Activated T-helper 1 cell treated with anti-CD3 and anti-CD28 coated beads, Interleukin-12 subunit alpha, Interleukin-12 subunit beta, Interleukin-2, Interleukin-4 antibody, amounts not matched to agents 30 ng/mL and 10 ng/mL and 1 ng/mL, durations not matched to agents 14 hours and 24 hours and 36 hours (primary cell): ENCODE data around the gene GALNT16. TPM values are rescaled to one million over a fixed set of nuclear protein-coding genes. Genes with fewer than 3 reads are reported as not detected.

ENCODE experiments used
- DNase-seq: peaks from one replicate; pipeline ENCODE4 v3.0.0; 2021; ENCODE audit warnings: low spot score
- H3K27ac Mint-ChIP-seq: one replicate; pipeline ENCODE4 v1.8.0; 2021; ENCODE audit warnings: mild to moderate bottlenecking, mixed read lengths
- H3K27me3 Mint-ChIP-seq: one replicate; pipeline ENCODE4 v1.8.0; 2022; ENCODE audit warnings: mild to moderate bottlenecking, moderate library complexity, mixed read lengths; ENCODE audit not compliant: insufficient read depth
- H3K36me3 Mint-ChIP-seq: one replicate; pipeline ENCODE4 v1.8.0; 2021; ENCODE audit warnings: low read depth, mixed read lengths
- H3K4me1 Mint-ChIP-seq: one replicate; pipeline ENCODE4 v1.8.0; 2021; ENCODE audit warnings: low read depth, mixed read lengths
- H3K4me3 Mint-ChIP-seq: one replicate; pipeline ENCODE4 v1.8.0; 2021; ENCODE audit warnings: mild to moderate bottlenecking, moderate library complexity, mixed read lengths
- H3K9me3 Mint-ChIP-seq: one replicate; pipeline ENCODE4 v1.8.0; 2021; ENCODE audit warnings: mixed read lengths
- intact Hi-C: fragments of 100-400 bp; cut with micrococcal nuclease; formaldehyde crosslinking; loops from one replicate; pipeline ENCODE4 v1.15.1; 2024
- total RNA-seq: library from RNA; stranded (reverse); gene quantifications from 2 replicates; pipeline ENCODE4 v1.2.3, GENCODE V29; 2022

Gene GALNT16
- total RNA-seq, 1 donor from 2014 or later: 0.05 TPM

- no peak overlapping the region for H3K27ac Mint-ChIP-seq
- no peaks in the 10 kb centered on the region for H3K9me3 Mint-ChIP-seq
- DNase-seq: no peak
- H3K4me3 Mint-ChIP-seq: no peak overlapping the region
- no peaks in the 10 kb centered on the region for H3K27me3 Mint-ChIP-seq
- H3K4me1 Mint-ChIP-seq: no peaks in the 10 kb centered on the region
- intact Hi-C loops: no loop called here
- no peaks in the 10 kb centered on the region for H3K36me3 Mint-ChIP-seq
Measured at GRCh38 chr14:69326611-69327010, 66.7 kb downstream of the GALNT16 start.

- no peak for DNase-seq
- Mint-ChIP-seq H3K27me3 (no peaks in the 10 kb centered on the region), H3K9me3 (no peaks in the 10 kb centered on the region), H3K4me1 (no peaks in the 10 kb centered on the region), H3K4me3 (no peak overlapping the region), H3K36me3 (no peaks in the 10 kb centered on the region), H3K27ac (no peak overlapping the region)
- intact Hi-C loops: no loop called here
Measured at GRCh38 chr14:69327507-69327906, 67.5 kb downstream of the GALNT16 start.

- no peaks in the 10 kb centered on the region for H3K27me3 Mint-ChIP-seq
- no peak overlapping the region for H3K4me3 Mint-ChIP-seq
- no peaks in the 10 kb centered on the region for H3K4me1 Mint-ChIP-seq
- intact Hi-C loops: no loop called here
- H3K27ac Mint-ChIP-seq: no peak overlapping the region
- DNase-seq: no peak
- H3K9me3 Mint-ChIP-seq: no peaks in the 10 kb centered on the region
- no peaks in the 10 kb centered on the region for H3K36me3 Mint-ChIP-seq
Measured at GRCh38 chr14:69328317-69328716, 68.4 kb downstream of the GALNT16 start.

GRCh38 chr14:69328765-69329164 lies 68.8 kb downstream of the GALNT16 start:
- Mint-ChIP-seq H3K9me3 (no peaks in the 10 kb centered on the region), H3K4me3 (no peak overlapping the region), H3K27ac (no peak overlapping the region), H3K36me3 (no peaks in the 10 kb centered on the region), H3K27me3 (no peaks in the 10 kb centered on the region), H3K4me1 (no peaks in the 10 kb centered on the region)
- intact Hi-C loops: no loop called here
- DNase-seq: no peak

GRCh38 chr14:69331206-69331605 lies 71.2 kb downstream of the GALNT16 start:
- no peaks in the 10 kb centered on the region for H3K9me3 Mint-ChIP-seq
- peaks cover 2% of the 10 kb centered on the region for H3K27me3 Mint-ChIP-seq
- intact Hi-C loops: no loop called here
- no peak for DNase-seq
- no peaks in the 10 kb centered on the region for H3K36me3 Mint-ChIP-seq
- no peaks in the 10 kb centered on the region for H3K4me1 Mint-ChIP-seq
- H3K4me3 Mint-ChIP-seq: no peak overlapping the region
- H3K27ac Mint-ChIP-seq: no peak overlapping the region

GRCh38 chr14:69332782-69333395 lies 72.9 kb downstream of the GALNT16 start:
- DNase-seq: no peak
- H3K9me3 Mint-ChIP-seq: no peaks in the 10 kb centered on the region
- H3K4me3 Mint-ChIP-seq: no peak overlapping the region

GRCh38 chr14:69333791-69334337 lies 73.9 kb downstream of the GALNT16 start:
- H3K36me3 Mint-ChIP-seq: no peaks in the 10 kb centered on the region
- no peak overlapping the region for H3K4me3 Mint-ChIP-seq
- no peak overlapping the region for H3K27ac Mint-ChIP-seq
- H3K27me3 Mint-ChIP-seq: peaks cover 7% of the 10 kb centered on the region
- intact Hi-C loops: no loop called here
- H3K9me3 Mint-ChIP-seq: no peaks in the 10 kb centered on the region
- no peak for DNase-seq
- no peaks in the 10 kb centered on the region for H3K4me1 Mint-ChIP-seq

More at GRCh38 chr14:69332782-69333395, 72.9 kb downstream of the GALNT16 start:
- Mint-ChIP-seq H3K27ac (no peak overlapping the region), H3K4me1 (no peaks in the 10 kb centered on the region), H3K36me3 (no peaks in the 10 kb centered on the region), H3K27me3 (peaks cover 7% of the 10 kb centered on the region)
- intact Hi-C loops: no loop called here

GRCh38 chr14:69334576-69334975 lies 74.6 kb downstream of the GALNT16 start:
- DNase-seq: no peak
- no peaks in the 10 kb centered on the region for H3K36me3 Mint-ChIP-seq
- H3K9me3 Mint-ChIP-seq: no peaks in the 10 kb centered on the region
- no peaks in the 10 kb centered on the region for H3K4me1 Mint-ChIP-seq
- no peak overlapping the region for H3K4me3 Mint-ChIP-seq
- intact Hi-C loops: no loop called here
- no peak overlapping the region for H3K27ac Mint-ChIP-seq
- peaks cover 7% of the 10 kb centered on the region for H3K27me3 Mint-ChIP-seq

- intact Hi-C loops: no loop called here
- H3K27me3 Mint-ChIP-seq: peaks cover 9% of the 10 kb centered on the region
- H3K4me1 Mint-ChIP-seq: no peaks in the 10 kb centered on the region
- H3K9me3 Mint-ChIP-seq: no peaks in the 10 kb centered on the region
- no peak for DNase-seq
- no peaks in the 10 kb centered on the region for H3K36me3 Mint-ChIP-seq
- H3K27ac Mint-ChIP-seq: no peak overlapping the region
- H3K4me3 Mint-ChIP-seq: no peak overlapping the region
Measured at GRCh38 chr14:69335371-69335771, 75.4 kb downstream of the GALNT16 start.

- intact Hi-C loops: no loop called here
- no peak for DNase-seq
- Mint-ChIP-seq H3K4me1 (no peaks in the 10 kb centered on the region), H3K4me3 (no peak overlapping the region), H3K36me3 (no peaks in the 10 kb centered on the region), H3K27me3 (peaks cover 16% of the 10 kb centered on the region), H3K9me3 (no peaks in the 10 kb centered on the region), H3K27ac (no peak overlapping the region)
Measured at GRCh38 chr14:69337984-69338383, 78.0 kb downstream of the GALNT16 start.

GRCh38 chr14:69339426-69339825 lies 79.5 kb downstream of the GALNT16 start:
- H3K4me1 Mint-ChIP-seq: no peaks in the 10 kb centered on the region

GRCh38 chr14:69342928-69343525 lies 83.1 kb downstream of the GALNT16 start:
- no peak for DNase-seq
- Mint-ChIP-seq H3K4me3 (no peak overlapping the region), H3K27ac (no peak overlapping the region), H3K27me3 (peaks cover 11% of the 10 kb centered on the region), H3K4me1 (no peaks in the 10 kb centered on the region), H3K9me3 (no peaks in the 10 kb centered on the region), H3K36me3 (no peaks in the 10 kb centered on the region)
- intact Hi-C loops: no loop called here

More at GRCh38 chr14:69339426-69339825, 79.5 kb downstream of the GALNT16 start:
- Mint-ChIP-seq H3K36me3 (no peaks in the 10 kb centered on the region), H3K4me3 (no peak overlapping the region), H3K9me3 (no peaks in the 10 kb centered on the region), H3K27ac (no peak overlapping the region), H3K27me3 (peaks cover 18% of the 10 kb centered on the region)
- no peak for DNase-seq
- intact Hi-C loops: no loop called here

GRCh38 chr14:69344171-69344570 lies 84.2 kb downstream of the GALNT16 start:
- Mint-ChIP-seq H3K9me3 (no peaks in the 10 kb centered on the region), H3K4me1 (no peaks in the 10 kb centered on the region), H3K27me3 (peaks cover 11% of the 10 kb centered on the region), H3K36me3 (no peaks in the 10 kb centered on the region), H3K27ac (no peak overlapping the region), H3K4me3 (no peak overlapping the region)
- DNase-seq: no peak
- intact Hi-C loops: no loop called here
